GM12878 (cell line): Measurements from ENCODE around the gene ZNF879. TPM values are rescaled to one million over a fixed set of nuclear protein-coding genes. Genes with fewer than 3 reads are reported as not detected.

Experiments
- ATAC-seq: fragments of 200-7000 bp; cut with Tn5 transposase; 3 replicates; pipeline ENCODE4 v1.9.1; 2020; ENCODE audit warnings: mild to moderate bottlenecking, moderate library complexity
- BruUV-seq: library from RNA; stranded (reverse); fragments of 400-500 nt; replicated peaks from 2 replicates; lab custom pipeline; 2021; lab: Mats Ljungman, UMichigan
- CTCF ChIA-PET: fragments of 300-600 bp; sonication (Branson Sonifier 250); formaldehyde crosslinking; extraction: SDS; loops from one replicate; lab custom pipeline; 2021; ENCODE audit warnings: inconsistent platforms; lab: Yijun Ruan, JAX
- POLR2A ChIA-PET: fragments of 350-600 bp; formaldehyde crosslinking; extraction: SDS; loops from one replicate; lab custom pipeline; 2021; ENCODE audit warnings: inconsistent platforms; lab: Charles Lee
- RAD21 ChIA-PET: fragments of 300-600 bp; sonication (Branson Sonifier 250); formaldehyde crosslinking; loops from one replicate; lab custom pipeline; 2023; ENCODE audit warnings: antibody characterized with exemption; ENCODE audit not compliant: unreplicated experiment; lab: Charles Lee
- SMC1A ChIA-PET: fragments of 300-600 bp; sonication (Branson Sonifier 250); formaldehyde crosslinking; loops from one replicate; lab custom pipeline; 2023; ENCODE audit not compliant: unreplicated experiment, uncharacterized antibody; lab: Charles Lee
- DNase-seq: peaks from one replicate; pipeline ENCODE4 v3.0.0-alpha.2; 2011; ENCODE audit warnings: low read depth, low spot score
- FAIRE-seq: peaks from 3 replicates; lab custom pipeline; 2011; peaks lifted over from hg19 to GRCh38; lab: Jason Lieb, UNC
- H2AFZ ChIP-seq: 2 replicates; pipeline ENCODE4 v1.6.0; 2011; ENCODE audit warnings: low read depth, low read length, control low read depth; ENCODE audit not compliant: control insufficient read depth
- H3K27ac ChIP-seq: 2 replicates; pipeline ENCODE4 v1.5.1; 2011; ENCODE audit warnings: control low read depth; ENCODE audit not compliant: control insufficient read depth, insufficient read depth
- H3K27me3 ChIP-seq, 2 experiments: replicated peaks in 1 of 2; 2 replicates each; pipeline versions ENCODE4 v1.6.0 to v1.6.1; 2011; ENCODE audit warnings: low read length in 1 of 2; ENCODE audit not compliant: control insufficient read depth in 2 of 2, insufficient read depth in 2 of 2
- H3K36me3 ChIP-seq, 2 experiments: 2 replicates each; pipeline ENCODE4 v1.5.1; 2011; ENCODE audit warnings: low read length in 1 of 2; ENCODE audit not compliant: control insufficient read depth in 2 of 2, insufficient read depth in 2 of 2
- H3K4me1 ChIP-seq: 2 replicates; pipeline ENCODE4 v1.6.1; 2011; ENCODE audit warnings: mild to moderate bottlenecking, low read length, moderate library complexity, mixed read lengths; ENCODE audit not compliant: control insufficient read depth, insufficient read depth
- H3K4me2 ChIP-seq: 2 replicates; pipeline ENCODE4 v1.6.0; 2011; ENCODE audit warnings: control low read depth; ENCODE audit not compliant: control insufficient read depth, insufficient read depth
- H3K4me3 ChIP-seq: fragments of 200-600 bp; sonication (generic); 2 replicates; pipeline ENCODE4 v1.5.1; 2016
- H3K79me2 ChIP-seq: 2 replicates; pipeline ENCODE4 v1.6.0; 2011; ENCODE audit warnings: low read length; ENCODE audit not compliant: control insufficient read depth, insufficient read depth
- H3K9ac ChIP-seq: 2 replicates; pipeline ENCODE4 v1.8.0; 2011; ENCODE audit warnings: low read length, control low read depth, mixed read lengths; ENCODE audit not compliant: control insufficient read depth, insufficient read depth
- H3K9me3 ChIP-seq: replicated peaks from 3 replicates; pipeline ENCODE4 v1.5.1; 2011; ENCODE audit warnings: mild to moderate bottlenecking, low read length; ENCODE audit not compliant: control insufficient read depth, insufficient read depth
- H4K20me1 ChIP-seq: 2 replicates; pipeline ENCODE4 v1.6.0; 2011; ENCODE audit not compliant: control insufficient read depth, insufficient read depth
- BMI1 ChIP-seq: fragments of 450-650 bp; IDR thresholded peaks from 2 replicates; pipeline ENCODE4 v1.6.1; 2016; ENCODE audit warnings: mild to moderate bottlenecking, moderate library complexity, borderline replicate concordance
- CBX3 ChIP-seq: fragments of 200-600 bp; sonication (generic); IDR thresholded peaks from 2 replicates; pipeline ENCODE4 v1.6.1; 2016; ENCODE audit warnings: low read depth, borderline replicate concordance
- CHD1 ChIP-seq: IDR thresholded peaks from 2 replicates; pipeline ENCODE4 v1.6.1; 2012; ENCODE audit warnings: low read depth, low read length, improper control_type of control experiment
- ETV6 ChIP-seq, 2 experiments: fragments of 450-650 bp in 1 of 2; IDR thresholded peaks in 1 of 2; conservative IDR thresholded peaks in 1 of 2; 2 replicates each; pipeline ENCODE4 v1.6.1; 2014; ENCODE audit warnings: antibody characterized with exemption in 1 of 2, borderline replicate concordance in 1 of 2, low read depth in 1 of 2, mild to moderate bottlenecking in 1 of 2, moderate library complexity in 1 of 2
- GABPA ChIP-seq: IDR thresholded peaks from 2 replicates; pipeline ENCODE4 v1.6.1; 2014; ENCODE audit warnings: antibody characterized with exemption, low read depth, mild to moderate bottlenecking, inconsistent platforms
- KAT2A ChIP-seq: conservative IDR thresholded peaks from 2 replicates; pipeline ENCODE4 v1.6.1; 2011; ENCODE audit warnings: low read depth, low read length; ENCODE audit not compliant: control insufficient read depth
- MEF2A ChIP-seq: IDR thresholded peaks from 2 replicates; pipeline ENCODE4 v1.6.1; 2011; ENCODE audit warnings: low read depth, mild to moderate bottlenecking, low read length, moderate library complexity; ENCODE audit not compliant: insufficient read depth
- MTA2 ChIP-seq: fragments of 450-650 bp; IDR thresholded peaks from 2 replicates; pipeline ENCODE4 v1.6.1; 2016; ENCODE audit warnings: low read depth, mild to moderate bottlenecking, moderate library complexity
- MXI1 ChIP-seq: fragments of 150-350 bp; IDR thresholded peaks from 2 replicates; pipeline ENCODE4 v1.6.1; 2011; ENCODE audit warnings: low read depth, mild to moderate bottlenecking, inconsistent platforms, low read length, improper control_type of control experiment
- RBBP5 ChIP-seq: fragments of 200-600 bp; sonication (generic); conservative IDR thresholded peaks from 2 replicates; pipeline ENCODE4 v1.6.1; 2016
- YY1 ChIP-seq: IDR thresholded peaks from 2 replicates; pipeline ENCODE4 v1.6.1; 2011; ENCODE audit warnings: low read depth, mild to moderate bottlenecking, low read length
- WGBS: methylation state at CpG from one replicate; pipeline ENCODE4 v1.1.6; 2016; ENCODE audit warnings: low lambda C conversion rate; ENCODE audit not compliant: insufficient replicate concordance, insufficient coverage; ENCODE audit errors: missing lambda C conversion rate; 5-methylcytosine and 5-hydroxymethylcytosine counted together
- in situ Hi-C: fragments of 300-500 bp; cut with MboI; formaldehyde crosslinking; loops from 9 replicates; pipeline ENCODE4 v1.14.3; 2018; ENCODE audit warnings: mixed read lengths
- intact Hi-C: fragments of 100-400 bp; cut with micrococcal nuclease; formaldehyde crosslinking; loops from one replicate; pipeline ENCODE4 v1.14.2; 2022; ENCODE audit not compliant: unreplicated experiment
- polyA plus RNA-seq, 11 experiments: library from polyadenylated mRNA; depleted of rRNA in 4 of 11; unstranded in 6 of 11; stranded (reverse) in 5 of 11; fragments of >200 nt; fragmentation: Nextera tagmentation in 4 of 11; fragmentation: Illumina TruSeq in 1 of 11; extraction: Ambion mirVana in 4 of 11; extraction: Trizol in 1 of 11; gene quantifications; 1 replicate in 1 of 11; 2 replicates in 10 of 11; pipeline versions ENCODE4 v1.2.1 to v1.2.3, GENCODE V29; 2011 to 2016; ENCODE audit warnings: inconsistent platforms in 2 of 11, missing spikeins in 2 of 11, low read depth in 1 of 11
- total RNA-seq, 4 experiments: library from RNA; depleted of rRNA in 3 of 4; stranded (reverse); fragments of >200 nt in 3 of 4; fragmentation: Illumina TruSeq in 1 of 4; extraction: Trizol in 1 of 4; gene quantifications; 2 replicates each; pipeline versions ENCODE4 v1.2.1 to v1.2.3, GENCODE V29; 2013 to 2021
- TF ChIP-seq, protein P1 (sequence below): fragments of 450-650 bp; IDR thresholded peaks from 2 replicates; pipeline ENCODE4 v1.6.1; 2018; ENCODE audit warnings: borderline replicate concordance, mild to moderate bottlenecking; ENCODE audit not compliant: partially characterized antibody
- TF ChIP-seq, protein P2 (sequence below): IDR thresholded peaks from 2 replicates; pipeline ENCODE4 v1.6.1; 2011; ENCODE audit warnings: mild to moderate bottlenecking, low read depth, low read length, moderate library complexity; ENCODE audit not compliant: insufficient replicate concordance

The ZNF879 gene
- total and polyA plus RNA-seq, 10 of the 15 experiments (the other 5 are each of a cell fraction or from before 2014, with no cell fraction given), result 0.03 TPM; not detected in 9

DNA sequence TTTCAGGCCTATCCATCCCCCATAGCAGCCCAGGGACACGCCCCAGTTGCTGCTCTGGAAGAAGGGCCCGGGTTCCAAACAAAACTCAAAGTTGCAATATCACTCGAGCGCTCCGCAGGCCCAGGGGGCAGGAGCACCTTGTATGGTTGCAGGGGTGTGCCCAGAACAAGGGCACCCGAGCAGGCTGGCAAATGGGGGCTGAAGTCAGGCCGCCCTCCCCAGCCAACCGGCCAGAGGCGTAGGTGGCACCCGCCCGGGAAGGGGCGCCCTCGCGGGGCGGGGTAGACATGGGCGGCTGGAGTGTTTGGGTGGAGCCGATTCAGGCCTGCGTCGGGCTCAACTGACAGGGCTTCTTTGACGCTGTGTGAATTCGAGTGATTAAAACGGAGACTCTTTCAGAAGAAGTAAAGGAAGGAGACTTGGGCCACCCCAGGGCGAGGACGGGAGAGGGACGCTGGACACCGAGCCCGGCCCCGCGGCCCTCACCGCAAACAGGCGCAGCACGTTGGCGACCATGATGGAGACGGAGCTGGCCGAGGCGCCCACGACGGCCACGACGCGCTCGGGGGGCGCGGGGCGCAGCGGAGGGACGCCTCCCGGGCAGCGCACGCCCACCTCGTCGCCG lies 29.5 kb upstream of the ZNF879 start:
- FAIRE-seq (no peak), ATAC-seq (no peak)
- CTCF ChIA-PET, result no interaction called here

More for the DNA sequence above, 29.5 kb upstream of the ZNF879 start:
- Histone ChIP-seq H3K4me3 (no peak overlapping the region), H3K36me3 (no peaks in the 10 kb centered on the region), H3K27me3 (no peaks in the 10 kb centered on the region), H3K79me2 (no peaks in the 10 kb centered on the region), H3K9ac (no peak overlapping the region), H3K4me1 (no peaks in the 10 kb centered on the region), H3K27ac (no peak overlapping the region), H3K9me3 (no peaks in the 10 kb centered on the region; the same call in 2 of the 3 replicates), H3K4me2 (no peak overlapping the region), H2AFZ (no peak overlapping the region), H4K20me1 (no peaks in the 10 kb centered on the region)
- in situ Hi-C loops (no loop called here), intact Hi-C loops (no loop called here)
- ChIA-PET RAD21 (no interaction called here), POLR2A (no interaction called here), SMC1A (no interaction called here)
- no peak for DNase-seq
- BruUV-seq, result no TSS peak
- TF ChIP-seq GABPA (no peak), RBBP5 (no peak), MEF2A (no peak), CBX3 (no peak), ETV6 (conservative IDR thresholded peaks at IDR 0.05 in 1 of 2, IDR thresholded peaks at IDR 0.05 in 1 of 2; ENCODE audit: borderline replicate concordance in 1 of 2, low read depth in 1 of 2) (no peak), BMI1 (no peak), MTA2 (no peak), YY1 (no peak), MXI1 (no peak), KAT2A (no peak), CHD1 (no peak)
- TF ChIP-seq, protein P1, sequence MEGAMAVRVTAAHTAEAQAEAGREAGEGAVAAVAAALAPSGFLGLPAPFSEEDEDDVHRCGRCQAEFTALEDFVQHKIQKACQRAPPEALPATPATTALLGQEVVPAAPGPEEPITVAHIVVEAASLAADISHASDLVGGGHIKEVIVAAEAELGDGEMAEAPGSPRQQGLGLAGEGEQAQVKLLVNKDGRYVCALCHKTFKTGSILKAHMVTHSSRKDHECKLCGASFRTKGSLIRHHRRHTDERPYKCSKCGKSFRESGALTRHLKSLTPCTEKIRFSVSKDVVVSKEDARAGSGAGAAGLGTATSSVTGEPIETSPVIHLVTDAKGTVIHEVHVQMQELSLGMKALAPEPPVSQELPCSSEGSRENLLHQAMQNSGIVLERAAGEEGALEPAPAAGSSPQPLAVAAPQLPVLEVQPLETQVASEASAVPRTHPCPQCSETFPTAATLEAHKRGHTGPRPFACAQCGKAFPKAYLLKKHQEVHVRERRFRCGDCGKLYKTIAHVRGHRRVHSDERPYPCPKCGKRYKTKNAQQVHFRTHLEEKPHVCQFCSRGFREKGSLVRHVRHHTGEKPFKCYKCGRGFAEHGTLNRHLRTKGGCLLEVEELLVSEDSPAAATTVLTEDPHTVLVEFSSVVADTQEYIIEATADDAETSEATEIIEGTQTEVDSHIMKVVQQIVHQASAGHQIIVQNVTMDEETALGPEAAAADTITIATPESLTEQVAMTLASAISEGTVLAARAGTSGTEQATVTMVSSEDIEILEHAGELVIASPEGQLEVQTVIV, result no peak
- TF ChIP-seq, protein P2, sequence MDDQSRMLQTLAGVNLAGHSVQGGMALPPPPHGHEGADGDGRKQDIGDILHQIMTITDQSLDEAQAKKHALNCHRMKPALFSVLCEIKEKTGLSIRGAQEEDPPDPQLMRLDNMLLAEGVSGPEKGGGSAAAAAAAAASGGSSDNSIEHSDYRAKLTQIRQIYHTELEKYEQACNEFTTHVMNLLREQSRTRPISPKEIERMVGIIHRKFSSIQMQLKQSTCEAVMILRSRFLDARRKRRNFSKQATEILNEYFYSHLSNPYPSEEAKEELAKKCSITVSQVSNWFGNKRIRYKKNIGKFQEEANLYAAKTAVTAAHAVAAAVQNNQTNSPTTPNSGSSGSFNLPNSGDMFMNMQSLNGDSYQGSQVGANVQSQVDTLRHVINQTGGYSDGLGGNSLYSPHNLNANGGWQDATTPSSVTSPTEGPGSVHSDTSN, result no peak
- 81% methylated on average over 42 of the region's 53 CpGs for WGBS
